Caco-2 (cell line): Measurements from ENCODE around the gene DAD1. TPM values are rescaled to one million over a fixed set of nuclear protein-coding genes. Genes with fewer than 3 reads are reported as not detected.

Experiments used
- BruUV-seq: library from RNA; stranded (reverse); fragments of 400-500 nt; replicated peaks from 2 replicates; lab custom pipeline; 2021; lab: Mats Ljungman, UMichigan
- CTCF ChIA-PET: fragments of 300-600 bp; sonication (Branson Sonifier 250); formaldehyde crosslinking; loops from one replicate; lab custom pipeline; 2022; ENCODE audit warnings: antibody characterized with exemption; lab: Charles Lee
- POLR2A ChIA-PET: fragments of 300-600 bp; sonication (Branson Sonifier 250); formaldehyde crosslinking; loops from one replicate; lab custom pipeline; 2022; ENCODE audit warnings: antibody characterized with exemption; lab: Charles Lee
- DNase-seq, 2 experiments: peaks; one replicate each; pipeline versions ENCODE4 v3.0.0 to v3.0.0-alpha.2; 2020 to 2022
- H3K27me3 ChIP-seq: replicated peaks from 2 replicates; pipeline ENCODE4 v1.6.0; 2011; ENCODE audit warnings: low read length; ENCODE audit not compliant: control insufficient read depth, insufficient read depth
- H3K36me3 ChIP-seq: 2 replicates; pipeline ENCODE4 v1.5.1; 2011; ENCODE audit warnings: low read length; ENCODE audit not compliant: control insufficient read depth, insufficient read depth
- H3K4me1 ChIP-seq: fragments of 250-450 bp; sonication (Bioruptor Pico); 2 replicates; pipeline ENCODE4 v1.5.1; 2020; ENCODE audit warnings: mild to moderate bottlenecking
- H3K4me3 ChIP-seq: 2 replicates; pipeline ENCODE4 v1.5.1; 2011; ENCODE audit warnings: low read depth, mild to moderate bottlenecking, control low read depth, low read length
- H3K9me3 ChIP-seq: fragments of 250-450 bp; sonication (Bioruptor Pico); 2 replicates; pipeline ENCODE4 v1.5.1; 2020; ENCODE audit warnings: mild to moderate bottlenecking, moderate library complexity
- H3K27ac Mint-ChIP-seq: one replicate; pipeline ENCODE4 v1.8.0; 2022; ENCODE audit warnings: mixed read lengths; ENCODE audit not compliant: unreplicated experiment
- H3K27me3 Mint-ChIP-seq: one replicate; pipeline ENCODE4 v1.8.0; 2022; ENCODE audit warnings: mixed read lengths; ENCODE audit not compliant: insufficient read depth, unreplicated experiment
- H3K36me3 Mint-ChIP-seq: one replicate; pipeline ENCODE4 v1.8.0; 2022; ENCODE audit warnings: mild to moderate bottlenecking, mixed read lengths; ENCODE audit not compliant: insufficient read depth, unreplicated experiment
- H3K4me1 Mint-ChIP-seq: one replicate; pipeline ENCODE4 v1.8.0; 2022; ENCODE audit warnings: low read depth, mixed read lengths; ENCODE audit not compliant: unreplicated experiment
- H3K4me3 Mint-ChIP-seq: one replicate; pipeline ENCODE4 v1.8.0; 2022; ENCODE audit warnings: mild to moderate bottlenecking, moderate library complexity, mixed read lengths; ENCODE audit not compliant: unreplicated experiment
- H3K9me3 Mint-ChIP-seq: one replicate; pipeline ENCODE4 v1.8.0; 2022; ENCODE audit warnings: mixed read lengths; ENCODE audit not compliant: unreplicated experiment
- intact Hi-C: fragments of 100-400 bp; cut with micrococcal nuclease; formaldehyde crosslinking; loops from one replicate; pipeline ENCODE4 v1.10.0; 2022; ENCODE audit not compliant: unreplicated experiment
- total RNA-seq: library from RNA; stranded (reverse); gene quantifications from 2 replicates; pipeline ENCODE4 v1.2.3, GENCODE V29; 2022
- TF ChIP-seq, protein P1 (sequence below), 2 experiments: fragments of 200-600 bp in 1 of 2; IDR thresholded peaks; 1 replicate in 1 of 2; 2 replicates in 1 of 2; pipeline versions ENCODE4 v1.5.1 to v1.8.0; 2011 to 2022; ENCODE audit warnings: antibody characterized with exemption in 1 of 2, control low read depth in 1 of 2, inconsistent platforms in 1 of 2, low read depth in 1 of 2, low read length in 1 of 2, mild to moderate bottlenecking in 1 of 2, moderate library complexity in 1 of 2; ENCODE audit not compliant: insufficient read depth in 1 of 2, severe bottlenecking in 1 of 2, unreplicated experiment in 1 of 2

The DAD1 gene
- total RNA-seq, 1 experiment from 2014 or later: 160 TPM

DNA sequence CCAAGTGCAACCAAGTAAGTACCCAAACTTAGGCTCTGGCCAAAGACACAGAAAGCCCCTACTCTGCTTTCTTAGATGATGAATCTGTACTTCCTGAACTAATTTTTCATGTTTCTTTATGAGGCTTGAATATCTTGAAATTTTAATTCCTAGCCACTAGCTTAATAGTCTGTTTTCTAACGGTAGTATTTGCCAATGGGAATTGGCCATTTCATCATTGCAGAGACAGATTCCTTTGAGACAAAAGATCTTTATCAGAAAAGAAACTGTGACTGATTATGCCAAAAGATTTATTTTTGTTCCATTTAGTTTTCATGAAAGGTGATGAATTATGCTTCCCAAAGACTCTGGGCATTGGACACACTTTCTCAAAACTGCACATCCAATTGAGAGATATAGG is 48.7 kb downstream of the DAD1 start:
- Histone ChIP-seq H3K36me3 (no peaks in the 10 kb centered on the region), H3K9me3 (no peaks in the 10 kb centered on the region), H3K4me1 (peaks cover 11% of the 10 kb centered on the region), H3K27me3 (no peaks in the 10 kb centered on the region), H3K4me3 (no peak overlapping the region)
- no peak for DNase-seq
- H3K27me3 Mint-ChIP-seq: no peaks in the 10 kb centered on the region
- no peaks in the 10 kb centered on the region for H3K4me1 Mint-ChIP-seq
- CTCF ChIA-PET: no interaction called here
- POLR2A ChIA-PET: no interaction called here
- H3K4me3 Mint-ChIP-seq: no peak overlapping the region
- intact Hi-C loops: no loop called here
- H3K36me3 Mint-ChIP-seq: peaks cover 3% of the 10 kb centered on the region
- no peak overlapping the region for H3K27ac Mint-ChIP-seq
- H3K9me3 Mint-ChIP-seq: no peaks in the 10 kb centered on the region
- TF ChIP-seq, protein P1, sequence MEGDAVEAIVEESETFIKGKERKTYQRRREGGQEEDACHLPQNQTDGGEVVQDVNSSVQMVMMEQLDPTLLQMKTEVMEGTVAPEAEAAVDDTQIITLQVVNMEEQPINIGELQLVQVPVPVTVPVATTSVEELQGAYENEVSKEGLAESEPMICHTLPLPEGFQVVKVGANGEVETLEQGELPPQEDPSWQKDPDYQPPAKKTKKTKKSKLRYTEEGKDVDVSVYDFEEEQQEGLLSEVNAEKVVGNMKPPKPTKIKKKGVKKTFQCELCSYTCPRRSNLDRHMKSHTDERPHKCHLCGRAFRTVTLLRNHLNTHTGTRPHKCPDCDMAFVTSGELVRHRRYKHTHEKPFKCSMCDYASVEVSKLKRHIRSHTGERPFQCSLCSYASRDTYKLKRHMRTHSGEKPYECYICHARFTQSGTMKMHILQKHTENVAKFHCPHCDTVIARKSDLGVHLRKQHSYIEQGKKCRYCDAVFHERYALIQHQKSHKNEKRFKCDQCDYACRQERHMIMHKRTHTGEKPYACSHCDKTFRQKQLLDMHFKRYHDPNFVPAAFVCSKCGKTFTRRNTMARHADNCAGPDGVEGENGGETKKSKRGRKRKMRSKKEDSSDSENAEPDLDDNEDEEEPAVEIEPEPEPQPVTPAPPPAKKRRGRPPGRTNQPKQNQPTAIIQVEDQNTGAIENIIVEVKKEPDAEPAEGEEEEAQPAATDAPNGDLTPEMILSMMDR (IDR thresholded peaks at IDR 0.05; ENCODE audit: insufficient read depth in 1 of 2, low read depth in 1 of 2, low read length in 1 of 2, severe bottlenecking in 1 of 2, unreplicated experiment in 1 of 2): no peak
- BruUV-seq: no TSS peak

DNA sequence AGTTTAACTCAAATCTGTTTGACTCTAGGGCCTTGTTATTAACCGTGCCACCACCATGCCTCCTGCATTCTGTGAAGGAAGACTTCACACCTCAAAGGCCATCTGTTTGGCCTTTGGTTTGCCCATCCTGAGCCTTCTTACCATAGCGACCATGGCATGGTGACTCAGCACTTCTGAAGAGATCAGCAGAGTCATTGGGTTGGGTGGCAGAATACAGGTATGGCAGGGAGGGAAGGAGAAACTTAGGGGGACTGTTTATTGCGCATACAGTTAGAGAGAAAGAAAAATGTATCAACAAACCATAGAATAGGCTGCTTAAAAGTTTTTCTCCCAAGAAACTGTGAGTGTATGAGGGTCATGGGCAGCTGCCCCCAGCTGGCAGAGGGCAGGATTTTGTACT is 49.2 kb downstream of the DAD1 start:
- H3K9me3 ChIP-seq: no peaks in the 10 kb centered on the region
- POLR2A ChIA-PET: no interaction called here
- Mint-ChIP-seq H3K4me3 (no peak overlapping the region), H3K9me3 (no peaks in the 10 kb centered on the region), H3K4me1 (no peaks in the 10 kb centered on the region), H3K36me3 (no peaks in the 10 kb centered on the region), H3K27ac (no peak overlapping the region), H3K27me3 (no peaks in the 10 kb centered on the region)
- intact Hi-C loops: no loop called here
- H3K36me3 ChIP-seq: no peaks in the 10 kb centered on the region
- BruUV-seq: no TSS peak
- CTCF ChIA-PET: interaction anchor here (0.5 kb wide), 1 partner anchor 68 kb away, joined by 3 read pairs; no protein-coding TSS in a partner anchor
- peaks cover 11% of the 10 kb centered on the region for H3K4me1 ChIP-seq
- no peak for DNase-seq
- TF ChIP-seq, protein P1 (IDR thresholded peaks at IDR 0.05; ENCODE audit: insufficient read depth in 1 of 2, low read depth in 1 of 2, low read length in 1 of 2, severe bottlenecking in 1 of 2, unreplicated experiment in 1 of 2): no peak
- H3K27me3 ChIP-seq: no peaks in the 10 kb centered on the region
- H3K4me3 ChIP-seq: no peak overlapping the region

DNA sequence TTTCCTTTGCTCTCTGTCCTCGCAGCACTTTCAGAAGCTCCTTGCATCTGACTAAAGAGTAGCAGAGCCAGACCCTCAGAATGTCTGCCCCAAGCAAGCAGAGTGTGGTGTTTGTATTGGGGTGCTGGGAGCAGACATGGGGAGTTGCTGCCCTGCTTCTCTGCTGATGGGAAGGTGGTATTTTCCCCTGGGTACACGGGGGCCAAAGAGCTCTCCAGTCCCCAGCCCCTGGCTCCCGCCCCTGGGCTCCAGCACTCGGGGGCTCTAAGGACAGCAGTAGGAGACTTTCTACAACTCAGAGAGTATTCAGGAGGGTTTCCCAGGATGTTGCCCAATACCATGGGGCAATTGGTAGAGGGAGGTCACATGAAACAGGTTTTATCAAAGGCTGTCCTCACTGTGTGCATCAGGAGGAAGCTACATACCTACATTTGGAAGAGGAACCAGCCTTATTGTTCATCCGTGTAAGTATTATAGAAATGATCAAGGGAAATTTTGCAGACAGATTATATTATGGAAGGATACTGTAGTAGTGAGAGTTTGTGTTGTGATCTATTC is 50.3 kb downstream of the DAD1 start:
- H3K4me1 Mint-ChIP-seq: no peaks in the 10 kb centered on the region
- no peaks in the 10 kb centered on the region for H3K36me3 Mint-ChIP-seq

More for the DNA sequence above, 50.3 kb downstream of the DAD1 start:
- ChIA-PET POLR2A (no interaction called here), CTCF (no interaction called here)
- no peak overlapping the region for H3K27ac Mint-ChIP-seq
- intact Hi-C loops: no loop called here
- TF ChIP-seq, protein P1 (IDR thresholded peaks at IDR 0.05; ENCODE audit: insufficient read depth in 1 of 2, low read depth in 1 of 2, low read length in 1 of 2, severe bottlenecking in 1 of 2, unreplicated experiment in 1 of 2): no peak
- H3K36me3 ChIP-seq: no peaks in the 10 kb centered on the region
- no peak for DNase-seq
- BruUV-seq: no TSS peak
- H3K27me3 ChIP-seq: no peaks in the 10 kb centered on the region
- no peaks in the 10 kb centered on the region for H3K9me3 ChIP-seq
- H3K4me3 ChIP-seq: no peak overlapping the region
- H3K4me3 Mint-ChIP-seq: no peak overlapping the region
- peaks cover 11% of the 10 kb centered on the region for H3K4me1 ChIP-seq
- no peaks in the 10 kb centered on the region for H3K9me3 Mint-ChIP-seq
- no peaks in the 10 kb centered on the region for H3K27me3 Mint-ChIP-seq
